Measurements from ENCODE around the gene PER3. TPM values are rescaled to one million over a fixed set of nuclear protein-coding genes. Genes with fewer than 3 reads are reported as not detected.

PER3 gene
- total and polyA plus RNA-seq, 9 of the 15 experiments (the other 6 are each of a cell fraction or from before 2014, with no cell fraction given), result 11.9 to 22.5 (median 14.6) TPM

GRCh38 chr1:7824701-7825100 lies 40.6 kb downstream of the PER3 start:
- no peak overlapping the region for H2AFZ ChIP-seq (ENCODE audit: low read depth, low read length)
- ChIA-PET CTCF (ENCODE audit: low intra/inter-chr PET ratio) (no interaction called here), POLR2A (no interaction called here)
- BruUV-seq (replicated peaks), result no TSS peak
- no peak for DNase-seq (ENCODE audit: extremely low read depth in 1 of 4, low spot score in 3 of 4)
- intact Hi-C loops (cut with micrococcal nuclease), result no loop called here
- FAIRE-seq, result no peak
- H3K9me1 ChIP-seq (ENCODE audit: control insufficient read depth, insufficient read depth, low read length), result no peaks in the 10 kb centered on the region
- 86% methylated on average over 8 of the region's 8 CpGs for WGBS (ENCODE audit: insufficient coverage, low coverage, missing lambda C conversion rate)
- no peaks in the 10 kb centered on the region for H3K9me3 ChIP-seq (replicated peaks; ENCODE audit: control insufficient read depth, insufficient read depth, low read depth, low read length)
- no peaks in the 10 kb centered on the region for H4K20me1 ChIP-seq (replicated peaks; ENCODE audit: control insufficient read depth, insufficient read depth, low read length)
- no peak overlapping the region for H3K27ac ChIP-seq (ENCODE audit: extremely low read depth, low read depth, low read length)
- no peak overlapping the region; a peak in 1 of 4 replicates for H3K9ac ChIP-seq (ENCODE audit: insufficient read depth in 1 of 2, low read depth in 2 of 2, low read length in 2 of 2)
- no peaks in the 10 kb centered on the region for H3K27me3 ChIP-seq (ENCODE audit: control insufficient read depth in 2 of 2, insufficient read depth in 2 of 2, low read length in 2 of 2)
- peaks cover 21% of the 10 kb centered on the region; the same call in 2 of the 3 replicates for H3K36me3 ChIP-seq (ENCODE audit: control insufficient read depth, insufficient read depth, low read length)
- no peak overlapping the region for H3K4me2 ChIP-seq (ENCODE audit: insufficient read depth, low read length)
- H3K79me2 ChIP-seq (ENCODE audit: control insufficient read depth, insufficient read depth, low read length), result peaks cover 39% of the 10 kb centered on the region
- ATAC-seq, result no peak
- in situ Hi-C loops (cut with MboI), result no loop called here
- H3K4me1 ChIP-seq (replicated peaks in 1 of 2; ENCODE audit: control insufficient read depth in 2 of 2, insufficient read depth in 2 of 2, low read length in 2 of 2), result peaks cover 0 to 4% of the 10 kb centered on the region in 2 experiments; a peak in 2 of 5 replicates
- TF ChIP-seq YBX1 (IDR thresholded peaks at IDR 0.05) (no peak), ZBTB40 (IDR thresholded peaks at IDR 0.05) (no peak), ZBTB40 (CRISPR knock-in tag; IDR thresholded peaks at IDR 0.05) (no peak), ZNF766 (CRISPR knock-in tag; conservative IDR thresholded peaks at IDR 0.05) (no peak), ZNF24 (IDR thresholded peaks at IDR 0.05) (no peak), STAT5B (CRISPR knock-in tag; IDR thresholded peaks at IDR 0.05) (no peak)
- H3K4me3 ChIP-seq, result no peak overlapping the region

All from K562 (cell line).